Liver (tissue), 9 donors: ENCODE measurements around the gene GPR148. TPM values are rescaled to one million over a fixed set of nuclear protein-coding genes. Genes with fewer than 3 reads are reported as not detected.

Experiments used
- DNase-seq: peaks from one replicate; pipeline ENCODE4 v3.0.0-alpha.2; 2017; ENCODE audit warnings: low spot score
- H3K27ac ChIP-seq, 2 donors: one replicate each; pipeline ENCODE4 v1.7.0; 2013; ENCODE audit warnings: inconsistent platforms in 2 of 2, low read length in 2 of 2, control low read depth in 1 of 2, low read depth in 1 of 2, mild to moderate bottlenecking in 1 of 2
- H3K27me3 ChIP-seq, 4 donors: one replicate each; pipeline versions ENCODE4 v1.6.1 to v1.7.0; 2013; ENCODE audit warnings: low read length in 3 of 4, inconsistent platforms in 1 of 4, mild to moderate bottlenecking in 1 of 4, moderate library complexity in 1 of 4; ENCODE audit not compliant: control insufficient read depth in 4 of 4, insufficient read depth in 4 of 4
- H3K36me3 ChIP-seq, 4 donors: one replicate each; pipeline versions ENCODE4 v1.6.1 to v1.7.0; 2013; ENCODE audit warnings: low read length in 3 of 4, mild to moderate bottlenecking in 3 of 4, low read depth in 1 of 4, moderate library complexity in 1 of 4; ENCODE audit not compliant: control insufficient read depth in 4 of 4, insufficient read depth in 3 of 4
- H3K4me1 ChIP-seq, 4 donors: one replicate each; pipeline versions ENCODE4 v1.6.1 to v1.7.0; 2013; ENCODE audit warnings: low read length in 3 of 4, mild to moderate bottlenecking in 3 of 4, moderate library complexity in 1 of 4; ENCODE audit not compliant: control insufficient read depth in 4 of 4, insufficient read depth in 4 of 4
- H3K4me3 ChIP-seq, 3 donors: one replicate each; pipeline versions ENCODE4 v1.6.1 to v1.7.0; 2013; ENCODE audit warnings: low read length in 3 of 3, control low read depth in 1 of 3, low read depth in 1 of 3, mild to moderate bottlenecking in 1 of 3
- H3K9ac ChIP-seq, 2 donors: one replicate each; pipeline ENCODE4 v1.7.0; 2013; ENCODE audit warnings: low read length in 2 of 2, mild to moderate bottlenecking in 2 of 2, moderate library complexity in 2 of 2, control low read depth in 1 of 2, low read depth in 1 of 2
- H3K9me3 ChIP-seq, 4 donors: one replicate each; pipeline versions ENCODE4 v1.6.1 to v1.7.0; 2013; ENCODE audit warnings: low read length in 3 of 4; ENCODE audit not compliant: control insufficient read depth in 4 of 4
- ATF3 ChIP-seq: IDR thresholded peaks from 2 replicates; pipeline ENCODE4 v1.6.1; 2016; ENCODE audit warnings: antibody characterized with exemption
- CTCF ChIP-seq: fragments of 150-350 bp; IDR thresholded peaks from 2 replicates; pipeline ENCODE4 v1.5.1; 2017; ENCODE audit warnings: improper control_type of control experiment, low read depth, low read length; ENCODE audit not compliant: missing input control
- EGR1 ChIP-seq, 2 donors: IDR thresholded peaks; 2 replicates each; pipeline ENCODE4 v1.6.1; 2016 to 2018; ENCODE audit warnings: antibody characterized with exemption in 2 of 2, low read depth in 2 of 2
- FOXA1 ChIP-seq: IDR thresholded peaks from 2 replicates; pipeline ENCODE4 v1.6.1; 2016; ENCODE audit warnings: antibody characterized with exemption
- FOXA2 ChIP-seq: IDR thresholded peaks from 2 replicates; pipeline ENCODE4 v1.6.1; 2016; ENCODE audit warnings: antibody characterized with exemption
- GABPA ChIP-seq, 2 donors: IDR thresholded peaks in 1 of 2; conservative IDR thresholded peaks in 1 of 2; 2 replicates each; pipeline ENCODE4 v1.6.1; 2016; ENCODE audit warnings: antibody characterized with exemption in 2 of 2, mild to moderate bottlenecking in 1 of 2, moderate library complexity in 1 of 2
- HNF4A ChIP-seq, 2 donors: conservative IDR thresholded peaks; 2 replicates each; pipeline ENCODE4 v1.6.1; 2016; ENCODE audit warnings: antibody characterized with exemption in 2 of 2, mild to moderate bottlenecking in 2 of 2
- HNF4G ChIP-seq: IDR thresholded peaks from 2 replicates; pipeline ENCODE4 v1.6.1; 2016; ENCODE audit warnings: antibody characterized with exemption
- JUND ChIP-seq, 2 donors: IDR thresholded peaks; 2 replicates each; pipeline ENCODE4 v1.6.1; 2016; ENCODE audit warnings: antibody characterized with exemption in 2 of 2
- MAX ChIP-seq: IDR thresholded peaks from 2 replicates; pipeline ENCODE4 v1.6.1; 2016; ENCODE audit warnings: antibody characterized with exemption
- NR2F2 ChIP-seq: IDR thresholded peaks from 2 replicates; pipeline ENCODE4 v1.6.1; 2016; ENCODE audit warnings: antibody characterized with exemption
- RAD21 ChIP-seq, 2 donors: IDR thresholded peaks; 2 replicates each; pipeline ENCODE4 v1.6.1; 2016; ENCODE audit warnings: antibody characterized with exemption in 2 of 2, mild to moderate bottlenecking in 2 of 2
- REST ChIP-seq: IDR thresholded peaks from 2 replicates; pipeline ENCODE4 v1.6.1; 2016; ENCODE audit warnings: antibody characterized with exemption, mild to moderate bottlenecking
- RXRA ChIP-seq, 2 donors: IDR thresholded peaks; 2 replicates each; pipeline ENCODE4 v1.6.1; 2017 to 2018; ENCODE audit warnings: antibody characterized with exemption in 2 of 2, mild to moderate bottlenecking in 1 of 2
- SP1 ChIP-seq: IDR thresholded peaks from 2 replicates; pipeline ENCODE4 v1.6.1; 2018; ENCODE audit warnings: antibody characterized with exemption, mild to moderate bottlenecking
- TAF1 ChIP-seq: conservative IDR thresholded peaks from 2 replicates; pipeline ENCODE4 v1.6.1; 2016; ENCODE audit warnings: antibody characterized with exemption, mild to moderate bottlenecking
- YY1 ChIP-seq: IDR thresholded peaks from 2 replicates; pipeline ENCODE4 v1.6.1; 2016; ENCODE audit warnings: antibody characterized with exemption, mild to moderate bottlenecking
- ZBTB33 ChIP-seq: IDR thresholded peaks from 2 replicates; pipeline ENCODE4 v1.6.1; 2016; ENCODE audit warnings: antibody characterized with exemption
- WGBS: extraction: QIAGEN DNeasy Blood & Tissue Kit; methylation state at CpG from one replicate; pipeline ENCODE4 v1.1.7; 2013; 5-methylcytosine and 5-hydroxymethylcytosine counted together
- polyA plus RNA-seq, 2 donors: library from polyadenylated mRNA; stranded (reverse) in 1 of 2; unstranded in 1 of 2; fragments of 200-250 nt in 1 of 2; fragments of >200 nt in 1 of 2; fragmentation: Nextera tagmentation in 1 of 2; extraction: Ambion mirVana in 1 of 2; gene quantifications; one replicate each; pipeline versions ENCODE4 v1.2.1 to v1.2.3, GENCODE V29; 2013 to 2015
- total RNA-seq, 2 donors: library from RNA; depleted of rRNA; stranded (reverse); fragments of >200 nt; gene quantifications; one replicate each; pipeline ENCODE4 v1.2.3, GENCODE V29; 2014
- donor health status: healthy.
- donor health status: healthy.
- donor health status: healthy.
- donor health status: healthy.
- donor health status: healthy.

The GPR148 gene
- total and polyA plus RNA-seq, 4 donors = not detected

GRCh38 chr2:130744287-130745117 lies 15.6 kb downstream of the GPR148 start:
- Histone ChIP-seq H3K9me3 (no peaks in the 10 kb centered on the region), H3K4me1 (no peaks in the 10 kb centered on the region), H3K36me3 (no peaks in the 10 kb centered on the region), H3K9ac (no peak overlapping the region), H3K27ac (no peak overlapping the region), H3K4me3 (no peak overlapping the region), H3K27me3 (no peaks in the 10 kb centered on the region)
- 26% methylated on average over 20 of the region's 20 CpGs for WGBS
- TF ChIP-seq YY1 (no peak), FOXA1 (no peak), ZBTB33 (no peak), REST (no peak), RAD21 (IDR thresholded peaks at IDR 0.05) (no peak), CTCF (no peak), HNF4G (no peak), NR2F2 (no peak), FOXA2 (no peak), HNF4A (conservative IDR thresholded peaks at IDR 0.05) (no peak), RXRA (IDR thresholded peaks at IDR 0.05) (no peak), ATF3 (no peak), MAX (no peak), JUND (IDR thresholded peaks at IDR 0.05) (no peak), TAF1 (no peak), SP1 (no peak), GABPA (IDR thresholded peaks at IDR 0.05 in 1 of 2, conservative IDR thresholded peaks at IDR 0.05 in 1 of 2) (no peak), EGR1 (IDR thresholded peaks at IDR 0.05; ENCODE audit: low read depth in 2 of 2) (no peak)
- no peak for DNase-seq
